GM18502 (cell line): ENCODE data around the gene TELO2.

Experiments
- ATAC-seq: cut with Tn5 transposase; IDR thresholded peaks from one replicate; pipeline ENCODE4 v1.9.1; 2021; ENCODE audit warnings: mild to moderate bottlenecking; ENCODE audit not compliant: unreplicated experiment, poor library complexity

Gene TELO2

GRCh38 chr16:1511662-1512569 lies 18.8 kb downstream of the TELO2 start:
- ATAC-seq, result no peak

- no peak for ATAC-seq
Measured at GRCh38 chr16:1512774-1513173, 19.6 kb downstream of the TELO2 start.

- no peak for ATAC-seq
Measured at GRCh38 chr16:1514507-1514906, 21.3 kb downstream of the TELO2 start.

GRCh38 chr16:1518626-1519135 lies 25.5 kb downstream of the TELO2 start:
- ATAC-seq, result no peak

- no peak for ATAC-seq
Measured at GRCh38 chr16:1519831-1520230, 26.7 kb downstream of the TELO2 start.

GRCh38 chr16:1520461-1520860 lies 27.3 kb downstream of the TELO2 start:
- no peak for ATAC-seq

- ATAC-seq, result no peak
Measured at GRCh38 chr16:1523581-1524245, 30.6 kb downstream of the TELO2 start.

- ATAC-seq, result no peak
Measured at GRCh38 chr16:1524366-1524765, 31.2 kb downstream of the TELO2 start.

GRCh38 chr16:1525871-1526607 lies 32.9 kb downstream of the TELO2 start:
- ATAC-seq, result no peak

- ATAC-seq, result no peak
Measured at GRCh38 chr16:1526608-1527555, 33.7 kb downstream of the TELO2 start.

- no peak for ATAC-seq
Measured at GRCh38 chr16:1527836-1528811, 35.0 kb downstream of the TELO2 start.

GRCh38 chr16:1528921-1529537 lies 35.9 kb downstream of the TELO2 start:
- no peak for ATAC-seq

GRCh38 chr16:1530349-1530882 lies 37.3 kb downstream of the TELO2 start:
- no peak for ATAC-seq

GRCh38 chr16:1530883-1531637 lies 37.9 kb downstream of the TELO2 start:
- no peak for ATAC-seq

- no peak for ATAC-seq
Measured at GRCh38 chr16:1531638-1531910, 38.4 kb downstream of the TELO2 start.

- no peak for ATAC-seq
Measured at GRCh38 chr16:1532081-1532760, 39.1 kb downstream of the TELO2 start.

- ATAC-seq, result no peak
Measured at GRCh38 chr16:1532771-1533170, 39.6 kb downstream of the TELO2 start.
